ENCODE results near the gene TAF10. TPM values are rescaled to one million over a fixed set of nuclear protein-coding genes. Genes with fewer than 3 reads are reported as not detected.

Gene TAF10
- 142 TPM for total RNA-seq
- long read RNA-seq, partial matches to known transcripts = 1 of 5 reads
- long read RNA-seq, other reads (novel, unspliced or antisense) = 4 of 5 reads

DNA sequence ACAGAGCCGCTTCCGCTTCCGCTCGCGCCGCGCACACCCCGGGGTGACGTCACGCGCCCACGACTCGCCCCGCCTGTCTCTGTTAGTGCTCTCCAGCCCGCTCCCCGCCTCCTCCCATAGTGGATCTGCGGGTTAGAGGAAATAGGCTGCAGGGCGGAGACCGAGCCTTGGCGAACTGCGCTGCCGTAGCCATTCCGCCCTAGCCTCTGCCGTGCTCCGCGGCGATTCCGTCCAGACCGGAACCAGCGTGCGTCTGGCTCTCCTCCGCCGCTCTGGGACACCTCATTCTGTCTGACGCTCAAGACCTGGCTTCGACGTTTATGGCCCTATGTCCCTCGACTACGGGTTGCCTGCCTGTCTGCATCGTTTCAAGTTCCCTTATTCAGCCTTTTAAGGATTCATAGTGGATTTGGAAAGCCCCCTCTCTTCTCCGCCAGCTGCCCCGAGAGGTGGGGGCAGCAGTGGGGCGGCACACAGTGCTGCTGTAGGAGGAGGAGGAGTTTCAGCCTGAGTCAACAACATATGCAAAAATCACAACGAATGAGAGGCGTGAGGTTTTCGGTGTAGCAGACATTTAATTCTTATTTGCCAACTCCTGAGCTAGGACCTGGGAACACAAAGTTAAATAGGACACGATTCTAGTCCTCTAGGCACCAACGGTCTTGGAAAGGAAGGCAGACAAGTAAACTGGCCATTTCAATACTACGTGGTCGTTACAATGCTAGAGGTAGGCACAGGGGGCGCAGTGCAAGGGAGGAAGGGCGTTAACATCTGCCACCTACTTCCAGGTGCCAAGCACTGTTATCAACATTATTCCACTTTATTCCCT, at the start of gene TAF10:
Gene TAF10 (minus strand): TSS at position 4 of the 829 bp plus-strand sequence. CDS start 27 bp downstream, outside the sequence.
- DNase-seq (ENCODE audit: low spot score) = peak; percentile 99

DNA sequence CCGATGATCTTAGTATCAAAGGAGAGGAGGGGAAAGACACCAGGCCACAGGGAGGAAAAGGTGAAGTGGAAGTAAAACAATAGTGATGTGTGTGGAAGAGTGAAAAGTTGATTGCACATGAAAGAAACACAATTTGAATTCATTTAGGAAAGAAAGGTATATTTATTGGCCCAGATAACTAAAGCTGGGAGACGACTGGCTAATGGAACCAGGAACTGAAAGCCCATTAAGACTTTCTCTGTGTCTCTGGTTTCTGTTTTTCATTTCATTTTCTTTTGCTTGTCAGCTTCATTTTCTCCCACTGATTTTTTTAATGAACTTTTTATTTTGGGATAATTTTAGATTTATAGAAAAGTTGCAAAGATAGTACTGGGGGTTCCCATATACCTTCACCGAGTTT, 48.7 kb upstream of the TAF10 start:
- no peak for DNase-seq (ENCODE audit: low spot score)

DNA sequence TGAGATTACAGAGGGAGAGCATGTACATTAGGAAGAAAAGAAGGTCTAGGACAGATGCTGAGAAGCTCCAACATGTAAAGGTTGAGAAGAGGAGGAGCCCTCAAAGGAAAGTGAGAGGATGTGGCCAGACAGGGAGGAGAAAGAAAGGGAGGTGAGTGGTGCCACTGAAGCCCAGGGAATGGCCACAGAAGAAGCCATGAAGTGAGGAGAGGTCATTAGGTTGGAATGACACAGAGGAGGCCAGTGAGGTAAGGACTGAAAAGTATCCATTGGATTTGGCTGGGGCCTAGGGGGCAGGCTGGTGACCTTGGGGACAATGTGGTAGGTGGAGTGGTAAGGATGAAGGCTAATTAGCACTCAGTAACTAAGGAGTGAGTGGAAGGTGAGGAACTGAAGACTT, 46.6 kb upstream of the TAF10 start:
- no peak for DNase-seq (ENCODE audit: low spot score)

DNA sequence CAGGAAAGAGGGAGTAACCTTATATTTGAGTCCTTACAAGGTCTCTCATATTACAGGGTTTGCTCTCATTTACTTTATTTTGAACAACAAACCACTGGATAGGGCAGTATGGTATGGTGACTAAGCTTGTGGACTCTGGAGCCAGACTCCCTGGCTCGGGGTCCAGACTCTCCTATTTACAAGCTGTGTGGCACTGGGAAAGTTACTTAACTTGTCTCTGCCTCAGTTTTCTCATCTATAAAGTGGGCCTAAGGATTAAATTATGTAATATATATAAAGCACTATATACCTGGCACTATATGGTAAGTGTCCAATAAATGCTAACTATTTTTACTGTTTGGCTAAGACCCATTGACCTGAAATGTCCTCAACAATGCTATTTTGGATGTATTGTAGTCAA, 45.3 kb upstream of the TAF10 start:
- DNase-seq (ENCODE audit: low spot score) = no peak

DNA sequence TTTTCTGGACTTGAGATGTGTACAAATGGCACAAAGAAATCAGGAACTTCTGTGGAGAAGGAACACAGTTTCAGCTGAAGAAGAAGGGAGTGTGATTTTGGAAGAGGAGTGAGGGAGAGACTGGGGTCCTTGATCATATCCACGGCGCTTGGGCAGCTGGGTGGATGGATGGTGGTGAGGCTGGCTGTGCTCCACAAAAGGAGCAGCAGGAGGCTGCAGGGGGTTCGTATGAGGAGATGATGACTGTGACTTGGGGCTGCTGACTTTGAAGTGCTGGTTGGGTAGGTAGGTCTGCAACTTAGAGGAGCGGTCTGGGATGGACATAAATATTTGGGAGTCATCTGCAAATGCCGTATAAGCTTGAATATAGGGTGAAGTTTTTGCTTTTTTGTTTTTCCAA, 44.9 kb upstream of the TAF10 start:
- no peak for DNase-seq (ENCODE audit: low spot score)

DNA sequence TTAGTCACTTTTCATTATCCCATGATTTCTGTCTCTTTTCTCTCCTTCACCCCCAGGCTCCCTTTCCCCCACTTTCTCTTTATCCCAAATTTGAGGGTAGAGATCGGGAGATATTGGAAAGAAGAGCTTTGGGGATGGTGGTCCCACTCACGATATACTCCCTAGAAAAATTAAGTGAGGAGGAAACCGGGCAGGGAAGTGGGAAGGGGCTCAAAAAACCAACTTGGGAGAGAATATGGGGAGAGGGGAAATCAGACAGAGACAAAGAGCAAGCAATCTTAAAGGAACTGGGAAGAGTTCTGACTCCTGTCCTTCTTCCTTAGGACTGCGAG, 44.5 kb upstream of the TAF10 start:
- DNase-seq (ENCODE audit: low spot score) = no peak

DNA sequence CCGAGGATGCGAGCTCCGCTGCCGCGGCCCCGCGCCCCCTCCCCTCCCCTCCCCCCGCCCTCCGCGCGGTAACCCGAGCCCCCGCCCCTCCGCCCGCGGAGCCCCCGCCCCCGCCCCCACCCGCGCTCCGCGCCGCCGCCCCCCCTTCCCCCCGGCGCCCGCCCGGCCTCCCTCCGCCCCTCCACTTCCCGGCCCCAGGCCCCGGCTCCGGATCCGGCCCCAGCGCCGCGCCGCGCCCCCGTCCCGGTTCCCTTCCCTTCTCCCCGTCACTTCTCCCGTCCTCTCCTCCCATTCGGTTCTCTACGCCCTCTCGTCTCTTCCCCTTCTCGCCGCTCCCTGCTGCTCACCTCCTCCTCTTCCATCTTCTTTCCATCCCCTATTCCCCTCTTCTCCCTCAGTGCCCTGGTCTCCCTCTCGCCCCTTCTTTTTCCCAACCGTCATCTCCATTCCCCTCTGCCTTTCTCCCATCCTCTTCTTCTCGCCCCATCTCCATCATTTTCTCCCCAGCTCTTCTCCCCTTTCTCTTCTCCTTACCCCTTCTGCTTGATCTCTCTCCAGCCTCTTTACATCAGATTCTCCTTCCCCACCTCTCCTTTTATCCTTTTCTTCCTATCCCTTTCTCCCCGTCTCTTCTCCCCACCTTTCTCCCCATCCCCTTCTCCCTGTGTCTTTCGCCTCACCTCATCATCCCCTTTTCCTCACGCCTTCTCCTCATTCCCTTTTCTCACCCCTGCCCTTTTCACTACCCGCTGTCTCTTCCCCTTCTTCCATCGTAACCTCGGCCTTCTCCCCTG, 44.0 kb upstream of the TAF10 start, which contains the start of gene DCHS1:
Gene DCHS1 (minus strand): TSS at position 20 of the 794 bp plus-strand sequence. CDS start 14,196 bp downstream, outside the sequence.
- DNase-seq (ENCODE audit: low spot score) = no peak

DNA sequence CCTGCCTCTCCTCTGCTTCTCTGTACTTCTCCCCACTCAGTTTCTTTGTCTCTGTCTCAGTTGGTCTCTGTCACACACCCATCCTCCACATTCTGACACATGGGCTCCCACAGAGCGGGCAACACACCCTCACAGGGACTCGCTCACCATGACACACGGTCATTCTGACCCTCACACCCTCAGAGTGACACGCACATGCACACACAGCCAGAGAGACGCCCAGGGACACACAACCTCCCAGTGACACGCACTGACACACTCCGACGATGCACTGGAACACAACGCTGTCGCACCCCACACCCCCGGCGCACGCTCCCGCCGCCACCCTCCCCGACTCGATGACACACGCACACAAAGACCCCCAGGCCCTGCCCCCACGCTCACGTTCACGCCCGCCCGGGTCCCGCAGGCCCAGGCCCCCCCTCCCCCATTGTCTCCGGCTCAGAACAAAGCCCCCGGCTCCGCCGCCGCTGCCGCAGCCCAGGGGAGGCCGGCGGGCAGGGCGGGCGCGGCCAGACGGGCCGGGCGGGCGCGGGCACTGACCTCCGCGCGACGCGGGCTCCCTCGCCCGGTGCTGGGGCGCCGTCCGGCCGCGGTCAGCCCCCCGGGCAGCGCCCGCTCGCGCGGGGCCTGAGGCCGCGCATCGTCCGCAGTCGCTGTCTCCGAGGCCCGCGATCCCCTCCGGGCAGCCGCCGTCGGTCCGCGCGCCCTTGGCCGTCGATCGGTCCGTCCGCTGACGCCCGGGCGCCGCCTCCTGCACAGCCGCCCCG, 43.2 kb upstream of the TAF10 start:
- no peak for DNase-seq (ENCODE audit: low spot score)

DNA sequence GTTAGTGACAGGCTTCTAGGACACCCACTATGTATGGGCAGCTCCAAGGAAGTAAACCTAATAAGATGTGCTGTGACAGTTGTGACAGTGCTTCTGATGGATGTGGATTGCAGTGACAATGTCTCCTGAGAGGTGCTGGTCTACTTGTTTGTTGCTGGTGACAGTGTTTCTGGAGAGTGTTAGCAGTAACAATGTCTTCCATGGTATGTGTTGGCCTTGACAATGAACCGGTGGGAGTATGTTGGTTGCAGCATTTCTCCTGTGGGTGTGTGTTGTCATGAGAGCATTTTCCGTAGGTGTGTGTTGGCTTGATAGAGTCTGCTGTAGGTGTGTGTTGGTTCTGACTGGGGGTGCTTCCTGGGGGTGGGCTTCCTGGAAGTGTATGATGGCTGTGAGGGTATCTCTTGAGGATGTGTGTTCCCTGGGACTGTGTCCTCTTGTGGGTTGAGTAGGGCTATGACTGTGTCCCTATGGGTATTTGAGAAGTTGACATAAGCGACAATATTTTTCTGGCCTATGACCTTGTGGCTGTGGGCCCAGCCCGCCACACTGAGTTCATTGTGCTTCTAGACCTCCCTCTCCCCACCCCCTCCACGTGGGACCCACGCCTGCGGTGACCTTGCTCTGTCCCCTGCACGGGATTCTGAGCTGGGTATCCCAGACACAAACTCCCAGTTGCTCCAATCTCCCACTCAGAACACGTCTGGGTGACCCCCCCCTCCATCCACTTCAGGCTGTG, 42.4 kb upstream of the TAF10 start:
- DNase-seq (ENCODE audit: low spot score) = no peak

DNA sequence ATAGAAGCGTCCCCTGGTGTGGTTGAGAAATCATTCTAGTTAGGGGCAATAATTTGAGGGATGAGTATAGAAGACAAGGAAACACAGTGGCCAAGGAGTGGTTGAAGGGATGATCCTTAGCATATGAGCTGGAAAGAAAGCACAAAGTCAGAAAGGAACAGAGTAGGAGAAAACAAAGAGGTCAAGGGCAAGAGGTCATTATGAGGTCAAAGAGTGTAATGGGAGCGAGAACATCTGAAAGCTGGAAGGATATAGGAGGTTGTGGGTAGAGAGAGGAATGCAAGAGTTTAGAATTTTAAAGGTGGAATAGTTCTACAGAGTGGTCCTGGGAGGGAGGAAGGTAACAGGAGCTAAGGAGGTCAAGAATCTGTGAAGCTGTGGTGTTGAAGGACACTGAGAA, 41.6 kb upstream of the TAF10 start:
- DNase-seq (ENCODE audit: low spot score) = no peak

DNA sequence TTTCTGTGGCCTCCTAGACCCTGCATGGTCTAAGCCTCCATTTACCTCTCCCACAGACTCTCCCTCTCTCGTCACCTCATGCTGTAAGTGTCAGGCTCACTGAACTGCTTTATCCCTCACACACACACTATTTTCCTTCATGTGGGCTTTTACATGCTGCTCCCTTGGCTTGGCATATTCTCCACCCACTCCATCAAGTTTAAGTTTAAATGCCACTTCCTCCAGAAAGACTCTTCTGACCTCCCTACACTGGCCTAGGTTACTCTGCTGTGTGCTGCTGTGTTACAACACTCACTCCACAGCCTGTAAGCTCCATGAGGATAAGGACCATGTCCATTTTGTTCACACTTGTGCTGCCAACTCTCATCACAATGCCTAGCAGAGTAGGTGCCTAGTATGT, 41.1 kb upstream of the TAF10 start:
- DNase-seq (ENCODE audit: low spot score) = no peak

DNA sequence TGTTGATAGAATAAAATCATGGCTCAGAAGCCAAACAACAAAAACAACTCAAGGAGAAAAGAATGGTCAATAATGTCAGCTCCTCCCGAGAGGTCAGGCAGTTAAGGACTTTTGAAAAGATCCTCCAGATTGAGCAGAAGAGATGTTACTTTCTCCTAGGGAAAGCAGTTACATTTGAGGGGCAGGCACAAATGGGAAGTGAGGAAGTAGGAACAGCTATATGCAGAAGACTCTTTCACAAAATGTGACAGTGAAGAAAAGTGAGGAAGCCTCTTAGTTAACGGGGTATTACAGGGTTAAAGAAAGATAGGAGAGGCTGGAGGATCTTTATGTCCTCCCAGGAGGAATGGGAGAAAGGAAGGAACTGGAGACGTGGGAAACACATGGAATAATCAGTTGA, 40.2 kb upstream of the TAF10 start:
- DNase-seq (ENCODE audit: low spot score) = no peak

DNA sequence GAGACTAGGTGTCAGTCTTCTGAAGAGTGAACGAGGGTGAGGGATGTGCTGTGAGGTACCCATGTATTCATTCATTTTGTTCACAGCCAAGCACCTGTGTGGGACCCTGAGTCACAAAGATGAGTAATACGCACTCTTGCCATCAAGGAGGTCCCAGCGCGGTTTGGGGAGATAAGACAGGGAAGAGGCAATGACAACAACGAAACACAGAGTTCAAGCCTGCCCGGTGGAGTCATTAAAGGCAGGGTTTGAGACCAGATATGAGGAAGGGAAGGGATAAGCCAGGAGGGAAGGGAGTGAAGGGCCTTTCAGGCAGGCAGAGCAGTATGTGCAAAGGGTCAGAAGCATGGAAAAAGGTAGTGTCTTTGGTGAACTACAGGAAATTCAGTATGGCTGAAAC, 39.0 kb upstream of the TAF10 start:
- DNase-seq (ENCODE audit: low spot score) = no peak

DNA sequence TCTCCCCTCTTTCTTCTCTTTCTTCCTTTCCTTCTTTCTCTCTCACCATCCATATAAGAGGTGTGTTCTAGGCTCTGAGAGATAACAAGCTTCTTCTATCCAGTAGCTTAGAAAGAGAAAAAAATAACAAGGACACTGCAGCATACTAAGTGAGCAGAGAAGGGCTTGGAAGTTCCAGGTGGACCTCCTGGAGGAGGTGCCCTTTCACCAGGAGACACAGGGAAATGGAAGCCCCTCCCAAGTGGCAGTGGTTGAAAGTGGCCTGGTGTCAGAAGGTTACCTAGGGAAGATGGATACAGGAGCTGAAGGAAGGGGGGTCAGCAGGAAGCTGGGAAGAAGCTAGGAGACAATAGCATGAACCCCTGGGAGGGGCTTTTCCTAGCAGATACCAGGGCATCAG, 38.1 kb upstream of the TAF10 start:
- DNase-seq (ENCODE audit: low spot score) = no peak

DNA sequence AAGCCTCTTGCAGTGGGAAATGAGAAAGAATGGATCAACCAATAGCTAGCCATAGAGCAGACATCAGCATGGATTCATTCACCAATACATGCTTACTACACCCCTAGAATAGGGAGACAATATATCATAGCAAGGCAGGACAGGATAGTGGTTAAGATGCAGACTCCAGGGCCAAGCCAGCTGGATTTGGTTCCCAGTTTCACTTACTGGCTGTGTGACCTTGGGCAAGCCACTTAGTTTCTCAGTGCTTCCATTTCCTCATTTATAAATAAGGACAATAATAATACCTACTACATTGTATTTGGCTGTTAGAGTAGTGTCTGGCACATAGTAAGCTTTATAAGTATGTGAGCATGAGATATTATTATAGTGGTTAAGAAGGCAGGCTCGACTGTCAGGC, 36.5 kb upstream of the TAF10 start:
- DNase-seq (ENCODE audit: low spot score) = no peak

DNA sequence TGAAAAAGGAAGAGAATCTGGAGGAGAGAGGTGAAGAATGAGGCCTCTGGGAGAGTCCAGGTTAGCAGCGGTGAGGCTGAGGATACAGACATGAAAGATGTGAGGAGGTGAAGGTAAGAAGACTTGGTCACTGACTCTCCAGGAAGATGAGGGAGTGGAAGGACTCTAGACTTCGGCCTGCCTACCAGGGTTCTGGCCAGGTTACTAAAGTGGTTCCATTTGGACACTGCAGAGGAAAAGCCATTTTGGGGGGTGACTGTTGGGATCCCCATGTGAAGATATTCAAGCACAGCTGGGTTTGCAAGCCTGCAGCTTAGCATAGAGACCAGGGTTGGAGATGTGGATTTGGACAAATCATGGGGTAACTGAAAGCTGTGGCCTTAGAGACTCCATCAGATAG, 35.8 kb upstream of the TAF10 start:
- DNase-seq (ENCODE audit: low spot score) = no peak

DNA sequence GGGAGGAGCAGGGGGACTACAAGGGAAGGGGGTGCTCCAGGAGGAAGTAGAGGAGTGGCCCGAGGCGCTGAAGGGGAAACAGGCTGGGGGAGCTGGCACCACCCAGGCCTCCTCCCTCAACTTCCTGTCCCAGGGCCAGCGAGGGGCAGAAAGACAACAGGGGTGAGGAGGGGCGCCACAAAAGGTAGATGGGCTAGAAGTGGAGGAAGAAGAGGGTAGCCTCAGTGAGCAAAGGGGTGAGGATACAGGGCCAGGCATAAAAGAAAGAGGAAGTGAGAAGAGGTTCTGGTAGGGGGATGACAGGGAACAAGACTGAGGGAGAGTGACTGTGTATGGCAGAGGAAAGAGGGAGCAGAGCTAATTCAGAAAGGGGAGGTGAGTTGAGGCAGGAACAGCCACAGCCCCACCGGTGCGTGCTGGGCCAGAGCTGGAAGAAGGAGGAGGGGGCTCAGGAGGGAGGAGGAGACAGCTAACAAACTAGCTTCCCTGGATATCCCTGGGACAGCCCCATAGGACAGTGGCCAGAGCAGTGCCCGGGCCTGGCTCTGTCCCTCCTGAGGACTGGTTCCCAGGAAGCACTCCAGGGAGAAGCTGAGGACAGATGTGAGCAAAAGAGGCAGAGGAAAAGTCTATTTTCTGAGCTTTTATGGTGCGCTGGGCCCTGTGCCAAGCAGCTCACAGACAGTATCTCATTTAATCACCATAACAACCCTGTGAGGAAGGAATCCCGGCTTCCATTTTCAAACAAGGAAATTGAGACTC, 35.1 kb upstream of the TAF10 start:
- DNase-seq (ENCODE audit: low spot score) = no peak

DNA sequence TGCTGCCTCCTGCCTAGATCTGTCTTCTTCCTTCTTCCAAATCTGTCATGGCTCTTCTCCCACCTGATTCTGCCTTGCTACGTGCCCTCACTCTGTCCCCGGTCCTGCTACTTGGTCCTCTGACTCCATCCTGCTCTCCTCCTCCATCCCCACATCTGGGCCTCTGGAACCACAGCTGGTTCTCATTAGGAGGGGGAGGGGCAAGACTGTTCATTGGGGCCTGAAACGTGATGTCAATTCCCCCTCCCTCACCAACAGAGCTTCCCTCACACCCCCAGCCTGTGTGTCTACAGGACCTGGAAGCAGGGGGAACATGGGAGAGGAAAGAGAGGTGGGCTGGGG, 34.5 kb upstream of the TAF10 start:
- no peak for DNase-seq (ENCODE audit: low spot score)

DNA sequence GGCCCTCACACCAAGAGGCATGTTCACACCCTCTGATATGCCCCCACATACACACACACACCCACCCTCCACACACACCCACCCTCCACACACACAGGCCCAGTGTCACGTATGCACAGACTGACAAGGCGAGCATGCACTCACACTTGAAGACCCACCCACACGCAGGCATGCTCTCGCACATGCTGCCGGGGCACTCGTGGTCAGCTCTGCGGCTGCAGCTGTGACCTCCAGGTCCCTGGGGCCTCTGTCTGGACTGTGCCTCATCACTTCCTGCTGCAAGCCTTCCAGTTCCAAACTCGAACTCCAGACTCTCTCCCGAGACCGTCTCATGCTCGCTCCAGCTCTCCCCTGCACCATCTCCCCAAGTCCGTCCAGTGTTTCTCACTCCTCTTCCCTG, 34.1 kb upstream of the TAF10 start:
- DNase-seq (ENCODE audit: low spot score) = no peak

DNA sequence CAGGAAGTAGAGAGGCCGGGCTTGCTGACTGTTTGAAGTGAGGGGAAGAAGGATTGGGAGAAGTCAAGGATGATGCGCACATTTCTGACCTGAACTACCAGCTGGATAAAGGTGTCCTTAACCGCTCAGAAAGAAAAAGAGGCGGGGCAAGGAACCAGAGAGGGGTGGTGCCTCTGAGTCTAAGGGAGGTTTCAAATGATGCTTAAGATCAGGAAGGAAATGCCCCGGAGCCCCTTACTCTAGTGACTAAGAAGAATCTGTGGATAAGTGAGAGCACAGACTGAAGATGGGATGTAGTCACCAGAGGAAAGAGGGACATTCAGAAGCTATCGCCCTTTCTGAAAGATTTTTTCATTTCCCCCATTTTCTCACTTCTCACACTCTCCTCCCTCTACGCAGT, 30.9 kb upstream of the TAF10 start:
- DNase-seq (ENCODE audit: low spot score) = no peak

All from mesenteric fat pad (tissue), 1 donor.